HG03521 (cell line): ENCODE measurements around the gene DOCK1.

ENCODE experiments used
- ATAC-seq: cut with Tn5 transposase; IDR thresholded peaks from one replicate; pipeline ENCODE4 v1.9.1; 2021; ENCODE audit warnings: mild to moderate bottlenecking, moderate library complexity; ENCODE audit not compliant: unreplicated experiment

Gene DOCK1

GRCh38 chr10:126997801-126998590 lies 92.8 kb downstream of the DOCK1 start:
- no peak for ATAC-seq

- ATAC-seq, result no peak
These were observed 95.4 kb downstream of the DOCK1 start for GRCh38 chr10:127000598-127000997.

- no peak for ATAC-seq
These were observed 97.9 kb downstream of the DOCK1 start for GRCh38 chr10:127003032-127003685.

- ATAC-seq, result no peak
These were observed 101.2 kb downstream of the DOCK1 start for GRCh38 chr10:127006453-127006852.

- no peak for ATAC-seq
These were observed 104.1 kb downstream of the DOCK1 start for GRCh38 chr10:127009366-127009765.

GRCh38 chr10:127011174-127011573 lies 105.9 kb downstream of the DOCK1 start:
- ATAC-seq, result no peak

- ATAC-seq, result no peak
These were observed 107.0 kb downstream of the DOCK1 start for GRCh38 chr10:127012071-127012768.

GRCh38 chr10:127012769-127013152 lies 107.5 kb downstream of the DOCK1 start:
- no peak for ATAC-seq

GRCh38 chr10:127013211-127013656 lies 108.0 kb downstream of the DOCK1 start:
- no peak for ATAC-seq

GRCh38 chr10:127013691-127014473 lies 108.7 kb downstream of the DOCK1 start:
- no peak for ATAC-seq

GRCh38 chr10:127014671-127015070 lies 109.4 kb downstream of the DOCK1 start:
- no peak for ATAC-seq

- no peak for ATAC-seq
These were observed 110.1 kb downstream of the DOCK1 start for GRCh38 chr10:127015373-127015772.

GRCh38 chr10:127016331-127016730 lies 111.1 kb downstream of the DOCK1 start:
- no peak for ATAC-seq

- ATAC-seq, result no peak
These were observed 112.5 kb downstream of the DOCK1 start for GRCh38 chr10:127017541-127018297.

- ATAC-seq, result no peak
These were observed 113.0 kb downstream of the DOCK1 start for GRCh38 chr10:127018298-127018650.

- ATAC-seq, result no peak
These were observed 113.5 kb downstream of the DOCK1 start for GRCh38 chr10:127018766-127019165.

GRCh38 chr10:127020260-127020659 lies 115.0 kb downstream of the DOCK1 start:
- no peak for ATAC-seq

- ATAC-seq, result no peak
These were observed 116.6 kb downstream of the DOCK1 start for GRCh38 chr10:127021801-127022200.

GRCh38 chr10:127024685-127025435 lies 119.6 kb downstream of the DOCK1 start:
- no peak for ATAC-seq

- ATAC-seq, result no peak
These were observed 122.6 kb downstream of the DOCK1 start for GRCh38 chr10:127027786-127028185.
